CD4-positive, alpha-beta T cell treated with Interleukin-1 beta for 1 hour (primary cell): ENCODE data around the gene UTS2R.
A peak's percentile ranks its signal among the peaks of the same experiment; 100 is the strongest.

Source experiments
- DNase-seq, 2 donors: peaks; one replicate each; pipeline ENCODE4 v3.0.0-alpha.2; 2020 to 2022

UTS2R gene

DNA sequence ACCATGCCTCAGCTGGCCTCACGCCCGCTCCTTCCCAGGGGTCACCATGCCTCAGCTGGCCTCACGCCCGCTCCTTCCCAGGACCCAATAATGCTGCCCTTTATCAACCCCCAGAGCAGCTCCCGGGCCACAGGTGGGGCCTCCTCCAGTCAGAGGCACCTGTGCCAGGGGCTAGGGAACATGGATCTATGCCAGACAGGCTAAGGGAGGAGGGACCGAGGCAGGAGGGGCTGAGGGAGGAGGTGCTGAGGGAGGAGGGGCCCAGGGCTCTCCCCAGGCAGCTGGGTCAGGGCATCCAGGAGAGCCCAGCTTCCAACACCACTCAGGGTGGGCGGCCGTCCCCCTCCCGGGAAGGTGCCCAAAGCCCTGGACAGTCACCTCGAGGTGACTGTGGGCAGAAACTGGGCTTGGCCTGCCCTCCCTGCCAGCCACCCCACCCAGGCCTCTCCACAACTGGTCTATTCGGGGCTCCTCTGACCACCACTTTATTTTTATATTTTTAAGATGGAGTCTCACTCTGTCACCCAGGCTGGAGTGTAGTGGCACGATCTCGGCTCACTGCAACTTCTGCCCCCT, 19.4 kb downstream of the UTS2R start:
- no peak for DNase-seq

DNA sequence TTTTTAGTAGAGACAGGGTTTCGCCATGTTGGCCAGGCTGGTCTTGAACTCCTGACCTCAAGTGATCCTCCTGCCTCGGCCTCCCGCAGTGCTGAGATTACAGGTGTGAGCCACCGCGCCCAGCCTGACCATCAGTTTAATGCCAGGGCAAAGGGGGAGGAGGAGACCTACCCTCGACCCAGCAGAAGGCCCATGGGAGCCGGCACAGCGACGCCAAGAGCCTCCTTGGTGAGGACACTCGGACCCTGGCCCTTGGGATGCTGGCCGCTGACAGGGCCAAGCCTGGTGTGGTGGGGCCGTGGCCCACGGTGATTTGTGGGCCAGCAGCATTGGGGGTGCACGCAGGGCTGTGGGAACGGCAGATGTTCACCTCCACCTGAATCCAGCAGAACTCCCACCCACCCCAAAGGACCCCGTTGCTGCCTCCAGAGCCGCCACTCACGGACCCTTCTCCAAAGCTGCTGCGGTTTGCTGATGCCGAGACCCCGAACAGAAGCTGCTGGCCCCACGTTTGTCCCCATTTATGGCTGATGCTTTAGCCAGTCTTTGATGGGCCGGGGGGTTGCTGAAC, 20.0 kb downstream of the UTS2R start:
- DNase-seq: no peak

DNA sequence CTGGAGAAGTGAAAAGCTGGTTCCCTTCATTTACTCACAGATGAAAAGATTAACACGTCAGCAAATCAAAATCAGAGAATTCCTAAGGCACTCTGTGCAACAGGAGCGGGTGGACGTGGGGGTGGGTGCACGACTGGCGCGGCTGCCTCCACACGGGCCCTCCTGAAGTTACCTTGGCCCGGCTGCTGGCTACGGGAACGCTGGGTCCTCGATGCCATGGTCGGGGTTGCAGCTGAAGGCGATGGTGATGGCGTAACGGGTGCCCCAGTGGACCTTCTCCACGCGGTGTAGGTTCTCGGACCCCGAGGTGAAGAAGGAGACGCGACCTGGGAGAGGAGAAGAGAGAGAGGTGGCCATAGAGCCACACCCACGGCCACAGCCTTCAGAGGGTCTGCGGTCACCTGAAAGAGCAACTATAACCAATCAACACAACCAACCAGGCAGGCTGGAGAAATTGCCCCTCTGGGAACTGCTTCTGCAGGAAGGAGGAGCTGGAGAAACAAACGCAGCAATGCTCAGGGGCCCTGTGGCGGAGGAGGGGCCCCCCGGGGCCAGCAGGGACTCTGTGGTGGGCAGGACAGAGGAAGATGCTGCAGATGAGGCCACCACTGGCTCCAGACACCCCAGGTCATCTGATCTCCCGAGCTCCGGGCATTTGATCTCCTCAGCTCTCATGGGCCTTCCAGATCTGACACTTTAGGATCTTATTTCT, 20.8 kb downstream of the UTS2R start:
- DNase-seq: no peak

DNA sequence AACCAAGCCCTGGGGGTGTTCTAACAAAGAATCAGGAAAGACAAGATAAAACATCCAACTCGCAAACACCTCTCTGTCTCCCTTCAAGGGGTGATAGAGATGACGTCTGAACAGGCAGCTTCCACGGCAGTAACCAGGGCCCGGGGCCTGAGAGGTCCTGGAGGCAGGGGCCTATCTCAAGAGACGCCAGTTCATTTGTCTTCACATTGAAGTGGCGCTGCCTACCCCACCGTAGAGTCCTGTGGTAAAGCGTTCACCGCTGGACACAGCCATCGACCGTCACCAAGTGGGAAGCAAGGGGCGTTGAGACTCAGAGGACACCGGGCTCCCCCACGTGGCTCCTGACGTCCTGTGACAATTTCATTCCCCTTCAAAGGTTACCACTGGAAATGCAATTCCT, 21.4 kb downstream of the UTS2R start:
- DNase-seq: no peak

DNA sequence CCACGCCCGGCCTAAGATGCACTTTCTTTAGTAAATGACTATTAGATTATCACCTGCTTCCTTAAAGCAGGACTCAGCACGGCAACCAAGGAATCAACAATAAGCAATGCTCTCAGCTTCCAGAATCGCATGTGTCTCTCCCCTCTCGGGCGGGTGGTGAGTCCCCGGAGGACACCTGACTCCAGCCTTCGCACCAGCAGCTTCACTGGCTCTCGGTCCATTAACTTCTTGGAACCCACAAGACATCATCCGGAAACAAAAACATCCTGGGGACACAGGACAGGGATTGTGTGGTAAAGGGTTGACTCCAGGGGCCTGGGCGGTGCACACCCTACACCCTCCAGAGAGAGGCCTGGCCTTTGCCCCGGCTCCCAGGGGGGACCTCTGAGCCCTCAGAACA, 22.7 kb downstream of the UTS2R start:
- DNase-seq: no peak

DNA sequence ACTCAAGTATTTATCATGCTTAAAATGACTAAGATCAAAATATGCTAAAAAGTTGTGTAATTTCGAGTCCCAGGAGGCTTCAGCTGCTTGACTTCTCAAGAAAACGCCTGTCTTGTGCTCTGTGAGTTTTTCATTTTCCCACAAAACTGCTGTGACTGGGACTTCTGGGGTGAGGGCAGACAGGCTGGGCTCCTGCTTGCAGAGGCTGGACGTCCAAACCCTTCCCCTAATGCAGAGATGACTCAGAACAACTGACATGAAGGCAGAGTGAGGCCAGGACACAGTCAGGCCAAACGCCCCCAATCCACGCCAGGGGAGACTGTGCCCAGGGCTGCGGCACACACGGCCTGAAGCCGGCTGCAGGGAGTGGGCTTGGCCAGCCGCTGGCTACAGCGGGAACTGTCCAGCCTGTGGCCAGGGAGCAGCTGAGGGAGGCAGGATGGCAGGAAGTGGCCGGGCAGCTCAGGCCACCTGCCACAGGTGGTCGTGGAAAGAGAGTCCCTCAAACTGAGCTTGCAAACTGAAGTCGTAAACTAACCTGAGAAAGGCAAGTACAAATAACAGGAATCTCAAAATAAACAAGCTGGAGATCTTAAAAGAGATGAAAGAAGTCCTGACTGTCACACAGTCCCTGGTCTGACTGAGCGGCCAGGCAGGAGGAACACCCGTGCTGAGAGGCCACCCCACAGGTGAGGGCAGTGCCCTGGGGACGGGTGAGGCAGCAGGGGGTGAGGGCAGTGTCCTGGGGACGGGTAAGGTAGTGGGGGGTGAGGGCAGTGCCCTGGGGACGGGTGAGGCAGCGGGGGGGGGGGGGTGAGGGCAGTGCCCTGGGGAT, 25.3 kb downstream of the UTS2R start:
- DNase-seq: no peak

DNA sequence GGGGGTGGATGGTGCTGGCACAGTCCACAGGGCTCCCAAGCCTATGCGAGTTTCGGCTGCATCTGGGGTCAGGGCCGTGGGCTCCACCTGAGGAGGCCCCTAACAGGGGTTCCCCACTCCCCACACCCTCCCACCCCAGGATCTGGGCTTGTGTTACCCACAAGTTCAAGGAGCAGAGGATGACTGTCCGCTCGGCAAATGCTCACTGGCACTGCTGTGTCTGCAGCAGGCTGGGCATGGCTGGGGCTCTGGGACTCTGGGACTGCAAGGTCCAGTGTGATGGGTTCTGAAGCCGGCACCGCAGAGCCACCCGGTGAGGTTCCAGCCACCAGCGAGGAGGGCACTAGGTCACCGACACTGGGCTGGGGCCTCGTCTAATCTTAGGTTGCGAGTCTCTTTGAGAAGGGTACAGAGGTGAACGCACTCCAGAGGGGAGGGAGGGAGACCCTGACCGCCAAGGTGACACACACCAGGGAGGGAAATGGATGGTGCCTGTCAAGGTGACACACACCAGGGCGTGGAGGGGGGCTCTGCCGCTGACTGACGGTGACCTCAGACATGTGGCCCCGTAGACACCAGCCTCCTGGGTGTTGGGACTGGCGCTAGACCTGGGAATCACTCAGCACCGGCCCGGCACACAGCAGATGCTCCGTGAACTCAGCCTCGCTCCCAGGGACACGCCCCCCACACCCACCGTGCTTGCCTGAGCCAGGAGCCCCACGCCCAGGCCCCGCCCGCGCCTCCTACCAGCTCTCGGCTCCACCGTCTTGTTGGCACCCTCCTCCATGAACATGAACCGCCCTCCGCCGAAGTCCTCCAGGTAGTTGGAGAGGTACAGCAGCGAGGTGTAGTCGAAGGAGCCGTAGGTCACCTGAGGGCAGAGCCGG, 26.1 kb downstream of the UTS2R start:
- no peak for DNase-seq

DNA sequence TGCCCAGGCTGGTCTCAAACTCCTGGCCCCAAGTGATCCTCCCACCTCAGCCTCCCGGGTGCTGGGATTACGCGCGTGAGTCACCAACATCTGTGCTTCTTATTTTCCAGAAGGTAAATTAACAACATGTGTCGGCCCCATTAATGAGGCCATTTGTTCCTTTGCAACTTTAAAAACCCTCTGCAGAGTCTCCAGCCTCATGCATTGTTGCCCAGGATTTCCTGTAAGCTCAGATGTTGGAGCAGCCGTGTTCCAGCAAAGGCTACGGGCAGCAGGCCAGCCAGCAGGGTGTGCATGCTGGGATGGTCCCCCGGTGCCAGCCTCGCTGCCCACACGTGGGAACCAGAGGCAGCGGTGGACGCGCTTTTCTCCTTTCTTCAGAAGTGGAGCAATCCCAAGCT, 27.5 kb downstream of the UTS2R start:
- no peak for DNase-seq

DNA sequence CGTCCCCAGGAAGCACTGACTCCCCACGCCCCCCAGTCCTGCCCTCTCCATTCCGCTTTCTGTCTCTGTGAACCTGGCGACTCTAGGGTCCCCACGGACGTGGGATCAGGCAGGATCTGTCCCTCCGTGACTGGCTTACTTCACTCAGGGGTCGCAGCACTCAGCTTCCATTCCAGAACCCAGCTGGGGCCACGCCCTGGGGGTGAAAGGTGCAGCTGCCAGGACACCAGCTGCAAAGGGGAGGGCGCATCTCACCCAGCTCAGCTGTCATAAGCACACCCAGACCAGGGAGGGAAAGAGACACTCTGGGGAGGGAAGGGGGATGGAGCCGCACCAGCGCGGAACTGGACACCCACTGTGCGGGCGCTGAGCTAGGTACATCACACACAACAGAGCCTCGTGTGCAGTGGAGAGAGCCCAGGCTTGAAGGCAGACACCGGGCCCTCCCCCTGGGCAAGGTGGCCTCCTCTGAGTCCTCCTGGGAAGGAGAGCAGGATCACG, 28.1 kb downstream of the UTS2R start:
- no peak for DNase-seq

DNA sequence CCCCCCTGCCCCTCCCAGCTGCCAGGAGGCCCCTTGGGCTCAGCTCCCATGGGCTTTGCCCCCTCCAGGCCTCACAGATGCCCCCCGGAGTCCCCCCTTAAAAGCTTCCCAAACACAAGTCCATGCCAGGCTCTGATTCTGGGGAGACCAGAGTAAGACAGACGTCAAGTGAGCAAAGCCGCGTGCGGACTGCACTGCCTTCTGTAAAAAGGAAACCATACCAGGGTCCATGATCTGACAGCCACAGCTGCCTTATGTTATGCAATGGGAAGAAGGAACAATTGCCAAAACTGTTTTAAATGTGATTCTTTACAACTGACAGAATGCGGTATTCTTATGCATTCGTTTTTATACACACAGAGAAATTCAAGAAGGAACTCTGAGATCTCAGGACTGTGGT, 28.6 kb downstream of the UTS2R start:
- DNase-seq: no peak

DNA sequence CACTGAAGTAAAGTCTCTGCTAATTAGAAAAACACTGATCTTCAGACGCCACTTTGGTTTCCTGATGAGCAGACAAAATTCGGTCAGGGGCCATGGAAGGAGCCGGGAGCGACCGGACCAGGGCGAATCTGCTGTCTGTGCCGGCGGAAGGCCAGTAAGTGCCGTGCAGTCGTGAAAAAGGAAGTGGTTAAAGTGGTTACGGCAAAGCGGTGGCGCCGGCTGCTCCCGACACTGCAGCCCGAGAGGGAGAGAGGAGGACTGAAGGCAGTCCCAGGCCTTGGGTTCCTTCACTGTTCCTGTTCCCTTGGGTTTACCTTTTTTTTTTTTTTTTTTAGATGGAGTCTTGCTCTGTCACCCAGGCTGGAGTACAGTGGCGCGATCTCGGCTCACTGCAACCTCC, 29.3 kb downstream of the UTS2R start:
- peak; percentile 51 to 60 for DNase-seq

DNA sequence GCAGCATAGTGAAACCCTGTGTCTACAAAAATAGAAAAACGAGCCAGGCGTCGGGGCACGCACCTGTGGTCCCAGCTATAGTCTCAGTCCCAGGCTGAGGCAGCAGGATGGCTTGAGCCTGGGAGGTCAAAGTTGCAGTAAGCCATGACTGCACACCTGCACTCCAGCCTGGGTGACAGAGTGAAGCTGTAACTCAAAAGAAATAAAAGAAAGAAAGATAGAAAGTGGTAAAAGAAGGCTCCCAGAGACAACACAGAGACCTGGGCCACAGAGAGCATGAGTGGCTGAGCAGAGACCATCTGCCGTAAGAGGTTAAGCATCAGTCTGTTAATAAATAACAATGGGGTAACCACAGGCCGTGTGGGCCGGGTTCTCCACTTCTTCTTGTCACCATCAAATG, 31.3 kb downstream of the UTS2R start:
- DNase-seq: no peak

DNA sequence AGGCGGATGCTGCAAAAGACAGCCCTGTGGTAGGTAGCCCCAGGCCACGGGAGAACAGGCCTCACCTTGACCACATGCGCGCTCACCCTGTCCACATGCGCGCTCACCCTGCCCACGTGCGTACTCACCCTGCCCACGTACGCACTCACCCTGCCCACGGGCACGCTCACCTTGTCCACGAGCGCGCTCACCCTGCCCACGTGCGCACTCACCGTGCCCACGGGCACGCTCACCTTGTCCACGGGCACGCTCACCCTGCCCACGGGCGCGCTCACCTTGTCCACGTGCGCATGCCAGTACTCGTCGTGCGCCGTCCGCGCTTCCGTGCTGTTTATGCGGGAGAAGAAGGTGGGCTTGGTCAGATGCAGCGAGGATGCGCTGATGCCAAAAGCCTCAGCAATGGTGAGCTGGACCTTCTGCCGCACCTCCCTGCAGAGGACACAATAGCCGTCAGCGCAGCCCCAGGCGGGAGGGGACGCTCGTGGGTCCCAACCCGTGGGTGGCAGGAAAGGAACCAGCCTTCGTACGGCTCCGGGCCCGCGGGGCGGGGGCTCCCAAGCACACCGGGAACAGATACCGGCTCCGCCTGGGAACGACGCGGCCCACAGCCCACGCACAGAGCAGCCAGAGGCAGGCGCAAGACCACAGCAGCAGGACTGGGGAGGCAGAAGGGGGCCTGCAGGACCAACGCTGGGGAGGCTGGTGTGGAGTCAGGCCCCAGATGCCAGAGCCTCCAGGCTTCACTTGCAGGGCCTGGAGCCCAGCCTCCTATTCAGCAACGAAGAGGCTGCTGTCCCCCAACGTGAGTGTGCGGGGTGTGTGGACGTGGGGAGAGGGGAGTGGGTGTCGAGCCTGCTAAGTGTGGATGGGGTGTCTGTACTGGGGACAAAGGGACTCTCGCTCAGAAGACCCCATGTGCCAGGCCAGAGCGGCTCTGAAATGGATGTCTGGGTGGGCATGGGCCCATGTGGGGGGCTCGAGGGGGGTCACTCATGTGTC, 32.4 kb downstream of the UTS2R start:
- no peak for DNase-seq

DNA sequence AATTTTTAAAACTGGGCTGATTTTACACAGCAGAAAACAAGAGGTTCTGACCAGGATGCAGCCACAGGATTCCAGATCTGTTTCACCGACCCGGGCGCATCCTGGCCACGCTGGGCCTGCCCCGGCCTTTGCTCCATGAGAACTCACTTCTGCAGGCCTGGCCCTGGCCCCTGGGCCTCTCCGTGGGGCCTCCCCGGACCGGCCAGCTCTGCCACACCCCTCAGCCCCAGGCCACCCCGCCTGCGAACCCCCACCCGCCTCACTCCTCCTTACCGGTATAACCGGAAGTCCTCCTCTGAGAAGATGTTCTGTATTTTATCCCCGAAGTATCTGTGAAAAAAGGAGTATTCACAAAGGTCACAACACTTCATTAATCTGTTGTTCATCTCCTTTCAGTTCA, 33.5 kb downstream of the UTS2R start:
- DNase-seq: no peak

DNA sequence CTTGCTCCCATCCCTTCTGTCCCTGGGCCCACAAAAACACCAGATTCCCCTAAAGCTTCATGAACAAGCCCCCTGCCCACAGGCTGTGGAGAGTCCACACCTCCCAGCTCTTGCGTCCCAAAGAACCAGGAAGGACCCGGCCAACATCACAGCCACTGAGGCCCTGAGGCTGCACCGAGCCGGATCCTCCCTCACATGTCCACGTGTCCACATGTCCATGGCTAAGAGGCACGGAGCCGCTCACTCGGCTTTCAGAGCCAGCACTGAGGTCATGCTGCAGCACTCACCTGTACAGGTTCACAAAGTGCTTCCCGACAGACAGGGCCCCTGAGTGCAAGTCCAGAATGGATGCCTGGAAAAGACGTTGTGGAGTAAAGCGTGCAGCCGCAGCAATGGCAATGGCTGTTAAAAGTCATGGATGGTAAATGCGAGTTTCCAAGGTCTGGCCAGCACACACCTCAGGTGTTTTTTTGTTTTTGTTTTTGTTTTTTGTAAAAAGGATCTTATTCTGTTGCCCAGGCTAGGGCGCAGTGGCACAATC, 34.6 kb downstream of the UTS2R start:
- no peak for DNase-seq

DNA sequence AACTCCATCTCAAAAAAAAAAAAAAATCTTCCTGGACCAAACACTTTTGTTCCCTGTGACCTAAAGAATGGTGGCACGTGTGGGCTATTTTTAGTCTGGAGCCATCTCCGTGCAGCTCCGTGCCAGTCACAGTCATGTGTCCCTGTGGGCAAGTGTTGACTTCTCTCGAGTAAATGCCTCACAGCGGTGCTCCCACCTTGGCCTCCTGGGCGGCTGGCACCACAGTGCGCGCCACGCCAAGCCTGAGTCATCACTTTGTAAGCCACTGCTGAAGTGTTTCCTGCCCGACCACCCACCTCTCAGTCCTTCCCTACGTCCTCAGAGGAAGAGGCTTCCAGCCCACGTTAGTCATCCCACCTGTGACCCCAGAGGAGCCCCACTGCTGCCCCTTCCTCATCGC, 35.7 kb downstream of the UTS2R start:
- no peak for DNase-seq

DNA sequence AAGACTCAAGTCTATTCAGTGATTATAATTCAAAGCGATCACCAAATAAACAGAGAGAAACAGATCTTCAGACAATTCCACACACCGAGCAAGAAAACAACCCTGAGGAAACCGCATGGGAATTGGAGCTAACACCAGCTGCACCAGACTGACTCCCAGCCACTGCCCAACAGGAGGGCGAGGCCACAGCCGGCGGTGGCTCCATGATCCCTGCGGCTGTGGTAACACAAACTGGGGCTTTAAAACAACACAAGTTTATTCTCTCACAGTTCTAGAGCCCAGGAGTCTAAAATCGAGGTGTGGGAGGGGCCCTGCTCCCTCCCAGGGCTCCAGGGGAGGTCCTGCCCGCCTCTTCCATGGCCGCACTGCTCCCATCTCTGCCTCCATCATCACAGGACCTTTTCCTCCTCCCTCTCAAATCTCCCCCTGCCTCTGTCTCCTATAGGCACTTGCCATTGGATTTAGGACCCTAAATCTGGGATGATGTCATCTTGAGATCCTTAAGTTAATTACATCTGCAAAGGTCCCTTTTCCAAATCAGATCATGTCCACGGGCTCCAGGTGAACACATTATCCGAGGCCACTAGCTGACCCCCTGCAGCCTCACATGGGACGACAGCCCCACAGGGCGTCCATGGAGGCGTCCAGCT, 36.8 kb downstream of the UTS2R start:
- no peak for DNase-seq

DNA sequence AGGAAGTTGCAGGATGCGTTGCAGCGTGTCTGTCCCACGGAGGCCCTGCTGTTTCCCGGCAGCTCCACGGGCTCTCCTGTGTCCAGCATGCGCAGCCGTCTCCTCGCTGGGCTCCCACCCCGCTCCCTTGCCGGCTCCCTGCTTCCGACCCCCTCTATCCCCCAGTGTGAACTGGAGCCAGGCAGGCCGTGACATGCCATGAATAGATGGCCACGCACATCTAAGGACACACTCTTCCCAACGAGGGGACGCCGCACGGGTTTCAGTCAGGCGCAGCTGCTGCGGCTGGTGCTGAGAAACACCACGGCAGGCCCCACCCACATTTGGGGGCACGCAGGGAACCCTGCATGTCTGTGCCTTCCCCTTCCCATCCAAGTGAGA, 37.4 kb downstream of the UTS2R start:
- DNase-seq: no peak

DNA sequence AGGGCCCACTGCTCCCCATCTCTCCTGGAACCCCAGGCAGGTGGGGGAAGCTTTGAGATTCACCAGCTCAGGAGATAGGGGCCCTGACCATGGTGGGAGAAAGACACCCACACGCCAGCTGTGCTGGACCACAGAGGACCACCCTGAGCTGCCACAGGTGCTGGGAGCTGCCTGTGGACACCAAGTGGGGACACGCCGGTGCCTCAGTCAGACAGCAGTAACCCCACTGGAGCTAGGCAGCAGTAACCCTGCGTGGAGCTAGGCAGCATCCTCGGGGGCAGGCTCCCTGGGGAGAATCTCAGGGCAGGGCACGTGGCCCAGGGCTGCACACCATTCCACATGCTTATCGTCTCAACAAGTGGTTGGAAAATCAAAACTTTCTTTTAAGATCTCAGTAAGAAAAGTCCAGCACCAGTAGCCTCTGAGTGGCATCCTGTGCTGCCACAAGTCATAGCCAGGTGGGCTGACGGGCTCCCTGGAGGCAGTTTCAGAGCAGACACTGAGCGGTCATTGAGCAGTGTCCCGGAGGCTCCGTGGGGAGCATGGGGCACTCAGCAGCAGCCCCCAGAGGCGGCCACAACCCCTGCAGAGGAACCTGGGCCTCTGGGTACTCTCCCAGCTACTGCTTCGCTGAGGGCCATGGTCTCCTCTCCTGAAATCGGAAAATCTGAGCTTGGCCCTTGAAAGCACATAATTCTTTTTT, 38.6 kb downstream of the UTS2R start:
- no peak for DNase-seq
